Chondrocyte (in vitro differentiated cells): ENCODE data around the gene GRAMD4. TPM values are rescaled to one million over a fixed set of nuclear protein-coding genes. Genes with fewer than 3 reads are reported as not detected.

Source experiments
- DNase-seq: peaks from one replicate; pipeline ENCODE4 v3.0.0; 2021; ENCODE audit warnings: mixed read lengths, low spot score
- H3K27ac Mint-ChIP-seq: one replicate; pipeline ENCODE4 v1.8.0; 2021; ENCODE audit warnings: mild to moderate bottlenecking, moderate library complexity, mixed read lengths; ENCODE audit not compliant: unreplicated experiment
- H3K27me3 Mint-ChIP-seq: 2 replicates; pipeline ENCODE4 v1.8.0; 2021; ENCODE audit warnings: low read depth, mixed read lengths
- H3K36me3 Mint-ChIP-seq: 2 replicates; pipeline ENCODE4 v1.8.0; 2021; ENCODE audit warnings: low read depth, mixed read lengths
- H3K4me1 Mint-ChIP-seq: 2 replicates; pipeline ENCODE4 v1.8.0; 2021; ENCODE audit warnings: low read depth, mild to moderate bottlenecking, mixed read lengths
- H3K4me3 Mint-ChIP-seq: one replicate; pipeline ENCODE4 v1.8.0; 2021; ENCODE audit warnings: mild to moderate bottlenecking, moderate library complexity, mixed read lengths; ENCODE audit not compliant: unreplicated experiment
- H3K9me3 Mint-ChIP-seq: 2 replicates; pipeline ENCODE4 v1.8.0; 2021; ENCODE audit warnings: low read depth, mixed read lengths
- CTCF ChIP-seq: fragments of 200-600 bp; sonication (generic); IDR thresholded peaks from 2 replicates; pipeline ENCODE4 v1.5.0; 2021; ENCODE audit warnings: antibody characterized with exemption, mild to moderate bottlenecking, moderate library complexity
- total RNA-seq: library from RNA; stranded (reverse); gene quantifications from 3 replicates; pipeline ENCODE4 v1.2.1, GENCODE V29; 2021

The GRAMD4 gene
- total RNA-seq, 1 donor from 2014 or later: 31.7 TPM

- TF ChIP-seq CTCF: no peak
- Mint-ChIP-seq H3K4me1 (peaks cover 5% of the 10 kb centered on the region), H3K4me3 (no peak overlapping the region), H3K9me3 (no peaks in the 10 kb centered on the region), H3K27ac (no peak overlapping the region), H3K36me3 (peaks cover 7% of the 10 kb centered on the region), H3K27me3 (no peaks in the 10 kb centered on the region)
- DNase-seq: no peak
Measured at GRCh38 chr22:46672731-46673130, 52.5 kb downstream of the GRAMD4 start.

DNA sequence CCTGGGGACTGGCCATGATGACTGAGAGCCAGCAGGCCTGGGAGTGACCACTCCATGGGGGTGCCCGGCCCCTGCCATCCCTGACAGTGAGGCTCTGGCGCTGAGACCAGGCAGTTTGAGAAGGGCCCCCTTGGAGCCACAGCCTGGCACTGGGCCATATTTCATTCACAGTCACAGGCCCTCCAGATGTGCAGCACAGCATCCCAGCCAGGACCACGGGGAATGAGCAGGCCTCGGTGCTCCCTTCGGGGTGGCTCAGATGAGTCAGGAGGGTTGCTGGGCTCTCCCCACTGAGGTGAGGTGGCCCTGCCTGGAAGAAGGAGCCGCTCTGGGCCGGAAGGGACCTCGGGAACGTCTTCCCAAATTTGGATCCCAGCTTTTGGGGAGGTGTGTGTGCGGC is 53.0 kb downstream of the GRAMD4 start:
- H3K4me1 Mint-ChIP-seq: peaks cover 5% of the 10 kb centered on the region
- H3K36me3 Mint-ChIP-seq: peaks cover 7% of the 10 kb centered on the region
- no peaks in the 10 kb centered on the region for H3K9me3 Mint-ChIP-seq
- H3K27me3 Mint-ChIP-seq: no peaks in the 10 kb centered on the region
- H3K27ac Mint-ChIP-seq: no peak overlapping the region
- DNase-seq: no peak
- H3K4me3 Mint-ChIP-seq: no peak overlapping the region
- no peak for TF ChIP-seq CTCF

- Mint-ChIP-seq H3K27me3 (no peaks in the 10 kb centered on the region), H3K36me3 (peaks cover 6% of the 10 kb centered on the region), H3K4me3 (no peak overlapping the region), H3K9me3 (no peaks in the 10 kb centered on the region), H3K4me1 (peaks cover 8% of the 10 kb centered on the region), H3K27ac (no peak overlapping the region)
- no peak for TF ChIP-seq CTCF
- DNase-seq: no peak
Measured at GRCh38 chr22:46673662-46674236, 53.6 kb downstream of the GRAMD4 start.

DNA sequence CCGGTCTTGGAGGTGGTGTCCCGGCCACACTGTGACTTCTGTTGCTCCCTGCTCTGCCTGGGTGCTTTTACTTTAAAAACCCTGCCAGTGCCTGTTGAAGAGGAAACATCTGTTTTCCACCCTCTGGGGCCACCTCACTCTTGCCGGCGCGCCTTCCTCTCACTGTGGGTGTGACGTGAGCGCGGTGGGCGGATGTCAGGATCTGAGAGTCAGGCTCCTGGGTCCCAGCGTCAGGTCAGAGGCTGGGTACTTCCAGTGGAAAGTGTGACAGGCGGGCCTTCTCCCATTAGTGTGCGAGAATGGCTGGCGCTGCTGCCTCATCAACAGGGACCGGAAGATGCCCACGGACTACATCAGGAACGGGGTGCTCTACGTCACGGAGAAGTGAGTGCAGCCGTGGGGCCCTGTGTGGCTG is 54.2 kb downstream of the GRAMD4 start:
- Mint-ChIP-seq H3K27me3 (no peaks in the 10 kb centered on the region), H3K36me3 (peaks cover 2% of the 10 kb centered on the region), H3K9me3 (no peaks in the 10 kb centered on the region), H3K4me3 (no peak overlapping the region), H3K4me1 (peaks cover 8% of the 10 kb centered on the region), H3K27ac (no peak overlapping the region)
- no peak for TF ChIP-seq CTCF
- DNase-seq: no peak

GRCh38 chr22:46674906-46675305 is 54.7 kb downstream of the GRAMD4 start:
- H3K4me1 Mint-ChIP-seq: peaks cover 5% of the 10 kb centered on the region
- H3K4me3 Mint-ChIP-seq: no peak overlapping the region
- no peak for TF ChIP-seq CTCF
- H3K27ac Mint-ChIP-seq: no peak overlapping the region
- no peak for DNase-seq
- H3K9me3 Mint-ChIP-seq: no peaks in the 10 kb centered on the region
- no peaks in the 10 kb centered on the region for H3K27me3 Mint-ChIP-seq
- peaks cover under 1% of the 10 kb centered on the region for H3K36me3 Mint-ChIP-seq
